ENCODE data around the gene SUPT3H. TPM values are rescaled to one million over a fixed set of nuclear protein-coding genes. Genes with fewer than 3 reads are reported as not detected.

The SUPT3H gene
- total RNA-seq, 4 donors from 2014 or later = 1.1 to 4.7 (median 3.7) TPM

DNA sequence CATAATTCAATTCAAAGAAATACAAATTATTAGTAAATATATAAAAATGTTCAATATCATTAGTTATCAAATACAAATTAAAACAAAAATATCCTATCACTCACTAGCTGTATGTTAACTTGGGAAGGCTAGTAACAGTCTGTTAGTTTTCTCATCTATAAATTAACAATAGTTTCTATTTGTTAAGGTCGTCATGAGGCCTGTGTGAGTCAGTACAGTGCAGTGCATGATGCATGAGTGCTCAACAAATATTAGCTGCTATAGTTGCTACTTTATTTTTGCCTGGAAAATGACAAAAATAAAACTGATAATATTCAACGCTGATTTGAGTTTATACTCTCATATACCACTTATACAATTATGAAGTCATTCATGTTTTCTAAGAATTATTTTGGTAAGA, 451.2 kb downstream of the SUPT3H start:
- TF ChIP-seq POLR2A (IDR thresholded peaks at IDR 0.05) (no peak), POLR2AphosphoS5 (IDR thresholded peaks at IDR 0.05) (no peak), EP300 (IDR thresholded peaks at IDR 0.05) (no peak)
- TF ChIP-seq, protein P1, sequence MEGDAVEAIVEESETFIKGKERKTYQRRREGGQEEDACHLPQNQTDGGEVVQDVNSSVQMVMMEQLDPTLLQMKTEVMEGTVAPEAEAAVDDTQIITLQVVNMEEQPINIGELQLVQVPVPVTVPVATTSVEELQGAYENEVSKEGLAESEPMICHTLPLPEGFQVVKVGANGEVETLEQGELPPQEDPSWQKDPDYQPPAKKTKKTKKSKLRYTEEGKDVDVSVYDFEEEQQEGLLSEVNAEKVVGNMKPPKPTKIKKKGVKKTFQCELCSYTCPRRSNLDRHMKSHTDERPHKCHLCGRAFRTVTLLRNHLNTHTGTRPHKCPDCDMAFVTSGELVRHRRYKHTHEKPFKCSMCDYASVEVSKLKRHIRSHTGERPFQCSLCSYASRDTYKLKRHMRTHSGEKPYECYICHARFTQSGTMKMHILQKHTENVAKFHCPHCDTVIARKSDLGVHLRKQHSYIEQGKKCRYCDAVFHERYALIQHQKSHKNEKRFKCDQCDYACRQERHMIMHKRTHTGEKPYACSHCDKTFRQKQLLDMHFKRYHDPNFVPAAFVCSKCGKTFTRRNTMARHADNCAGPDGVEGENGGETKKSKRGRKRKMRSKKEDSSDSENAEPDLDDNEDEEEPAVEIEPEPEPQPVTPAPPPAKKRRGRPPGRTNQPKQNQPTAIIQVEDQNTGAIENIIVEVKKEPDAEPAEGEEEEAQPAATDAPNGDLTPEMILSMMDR (IDR thresholded peaks at IDR 0.05) = no peak
- Histone ChIP-seq H3K27ac (no peak overlapping the region), H3K36me3 (no peaks in the 10 kb centered on the region), H3K4me1 (no peaks in the 10 kb centered on the region), H3K27me3 (no peaks in the 10 kb centered on the region), H3K9me3 (no peaks in the 10 kb centered on the region), H3K4me3 (no peak overlapping the region)
- no peak for DNase-seq (ENCODE audit: low spot score in 2 of 2)
- WGBS = 83% methylated on average over 2 of the region's 2 CpGs

DNA sequence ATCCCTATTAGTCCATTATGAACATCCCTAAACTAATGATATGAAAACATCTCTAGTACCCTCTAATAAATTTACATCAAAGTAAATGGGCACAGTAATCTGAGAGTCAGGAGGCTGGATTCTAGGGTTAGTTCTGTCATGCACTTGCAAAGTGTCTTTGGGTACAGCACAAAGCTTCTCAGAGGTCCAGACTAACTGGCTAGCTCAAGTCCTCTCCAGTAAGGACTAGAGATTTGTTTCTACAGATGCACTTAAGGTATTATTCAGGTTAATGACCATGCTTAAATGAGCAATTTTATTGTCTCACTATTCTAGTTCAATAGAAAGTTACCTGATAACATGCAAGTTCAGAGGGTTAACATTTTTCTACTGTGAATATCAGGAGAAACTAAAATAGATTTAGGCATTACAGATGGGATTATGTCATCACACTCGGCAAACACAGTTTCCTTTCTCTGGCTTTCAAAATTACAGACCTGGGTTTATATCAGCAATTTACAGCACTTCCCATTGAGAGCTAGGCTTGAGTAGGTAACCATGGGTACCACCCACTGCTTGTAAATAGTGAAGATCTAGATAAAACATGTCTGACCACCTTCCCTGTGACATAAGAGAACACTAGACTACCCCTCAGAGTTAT, 452.5 kb downstream of the SUPT3H start:
- no peak overlapping the region for H3K4me3 ChIP-seq
- TF ChIP-seq POLR2AphosphoS5 (IDR thresholded peaks at IDR 0.05) (no peak), EP300 (IDR thresholded peaks at IDR 0.05) (no peak), POLR2A (IDR thresholded peaks at IDR 0.05) (no peak)
- TF ChIP-seq, protein P1 (IDR thresholded peaks at IDR 0.05) = no peak
- no peak for DNase-seq (ENCODE audit: low spot score in 2 of 2)
- H3K4me1 ChIP-seq = no peaks in the 10 kb centered on the region
- H3K27me3 ChIP-seq = no peaks in the 10 kb centered on the region
- H3K36me3 ChIP-seq = no peaks in the 10 kb centered on the region
- no peak overlapping the region for H3K27ac ChIP-seq
- H3K9me3 ChIP-seq = no peaks in the 10 kb centered on the region
- WGBS = 0% methylated on average over 1 of the region's 1 CpG

DNA sequence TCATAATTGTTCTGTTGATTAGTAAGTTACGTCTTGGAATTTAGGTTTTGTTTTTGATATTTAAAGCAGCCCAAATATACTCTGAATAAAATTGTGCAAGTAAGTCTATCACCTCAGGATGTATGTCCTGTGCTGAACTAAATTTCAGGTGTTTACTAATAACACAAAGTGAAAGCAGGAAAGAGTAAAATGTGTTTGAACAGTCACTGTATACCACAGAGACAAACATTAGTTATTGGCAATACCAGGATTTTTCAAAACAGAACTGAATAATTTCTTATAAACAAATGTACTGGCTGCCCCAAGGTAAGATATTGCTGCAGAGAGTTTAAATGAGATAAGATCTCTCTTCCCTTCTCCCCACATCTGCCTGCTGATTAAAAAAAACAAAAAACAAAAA, 454.3 kb downstream of the SUPT3H start:
- H3K9me3 ChIP-seq = no peaks in the 10 kb centered on the region
- DNase-seq (ENCODE audit: low spot score in 2 of 2) = no peak
- H3K4me3 ChIP-seq = no peak overlapping the region
- H3K36me3 ChIP-seq = no peaks in the 10 kb centered on the region
- H3K4me1 ChIP-seq = no peaks in the 10 kb centered on the region
- TF ChIP-seq POLR2AphosphoS5 (IDR thresholded peaks at IDR 0.05) (no peak), POLR2A (IDR thresholded peaks at IDR 0.05) (no peak), EP300 (IDR thresholded peaks at IDR 0.05) (no peak)
- TF ChIP-seq, protein P1 (IDR thresholded peaks at IDR 0.05) = no peak
- H3K27me3 ChIP-seq = no peaks in the 10 kb centered on the region
- no peak overlapping the region for H3K27ac ChIP-seq
- WGBS = 63% methylated on average over 1 of the region's 1 CpG

DNA sequence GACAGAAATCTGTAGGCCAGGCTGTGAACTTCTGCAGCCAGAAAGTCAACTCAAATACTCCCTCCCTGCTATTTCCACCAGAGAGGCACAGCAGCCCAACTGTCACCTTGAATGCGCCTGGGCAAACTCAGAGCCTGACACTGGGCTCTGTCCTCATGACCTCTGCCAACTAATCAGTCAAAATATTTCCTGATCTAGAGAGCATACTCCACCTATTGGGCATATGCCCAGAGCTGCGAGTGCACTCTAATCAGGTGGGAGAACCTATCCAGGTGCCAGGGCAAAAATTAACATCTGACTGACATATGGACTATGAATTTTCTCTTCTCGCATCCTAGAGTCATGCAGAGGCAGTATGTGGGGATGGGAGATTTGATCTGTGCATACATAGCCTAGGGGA, 455.9 kb downstream of the SUPT3H start:
- DNase-seq (ENCODE audit: low spot score in 2 of 2) = no peak
- 73% methylated on average over 3 of the region's 3 CpGs for WGBS
- Histone ChIP-seq H3K4me1 (no peaks in the 10 kb centered on the region), H3K27ac (no peak overlapping the region), H3K4me3 (no peak overlapping the region), H3K36me3 (no peaks in the 10 kb centered on the region), H3K9me3 (no peaks in the 10 kb centered on the region), H3K27me3 (no peaks in the 10 kb centered on the region)
- TF ChIP-seq POLR2A (IDR thresholded peaks at IDR 0.05) = no peak
- no peak for TF ChIP-seq POLR2AphosphoS5 (IDR thresholded peaks at IDR 0.05)
- TF ChIP-seq EP300 (IDR thresholded peaks at IDR 0.05) = no peak

DNA sequence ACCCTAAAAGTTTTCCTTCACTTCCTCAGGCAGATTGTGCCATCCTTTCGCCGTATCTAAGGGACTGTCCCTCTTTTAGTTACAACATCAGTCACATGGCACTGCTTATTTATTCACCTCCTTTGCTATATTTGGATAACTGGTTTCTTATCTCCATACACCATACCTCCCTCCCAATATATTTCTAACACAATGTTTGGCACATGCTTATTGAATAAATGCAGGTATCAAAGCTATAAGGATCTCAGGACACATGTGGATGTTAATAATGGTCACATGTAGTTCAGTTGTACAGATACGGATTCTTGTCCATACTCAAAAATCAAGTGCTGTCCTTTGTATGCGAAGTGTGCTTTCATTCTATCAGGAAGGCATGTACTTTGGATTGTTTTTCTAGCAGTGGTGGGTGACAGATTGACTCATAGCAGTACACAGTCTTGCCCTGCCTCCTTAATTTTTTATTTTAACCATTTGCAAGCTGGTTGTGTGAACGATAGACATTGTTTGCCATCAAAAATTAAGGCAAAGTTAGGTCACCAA, 456.7 kb downstream of the SUPT3H start:
- H3K27ac ChIP-seq = no peak overlapping the region
- 71% methylated on average over 5 of the region's 5 CpGs for WGBS
- no peaks in the 10 kb centered on the region for H3K4me1 ChIP-seq
- H3K9me3 ChIP-seq = no peaks in the 10 kb centered on the region
- H3K36me3 ChIP-seq = no peaks in the 10 kb centered on the region
- H3K27me3 ChIP-seq = no peaks in the 10 kb centered on the region
- TF ChIP-seq, protein P1 (IDR thresholded peaks at IDR 0.05) = no peak
- TF ChIP-seq EP300 (IDR thresholded peaks at IDR 0.05) (no peak), POLR2A (IDR thresholded peaks at IDR 0.05) (no peak), POLR2AphosphoS5 (IDR thresholded peaks at IDR 0.05) (no peak)
- no peak for DNase-seq (ENCODE audit: low spot score in 2 of 2)
- no peak overlapping the region for H3K4me3 ChIP-seq
